ENCODE measurements around the gene CA10.

GRCh38 chr17:51876986-51877385 lies 281.5 kb downstream of the CA10 start:
- TF ChIP-seq CTCF (IDR thresholded peaks at IDR 0.05) (no peak), POLR2AphosphoS5 (IDR thresholded peaks at IDR 0.05) (no peak), EP300 (IDR thresholded peaks at IDR 0.05) (no peak)

Measured in gastroesophageal sphincter (tissue), 3 donors.